ENCODE measurements around the gene NUDCD3. TPM values are rescaled to one million over a fixed set of nuclear protein-coding genes. Genes with fewer than 3 reads are reported as not detected.

The NUDCD3 gene
- total RNA-seq, 1 experiment from 2014 or later = 94.6 TPM

DNA sequence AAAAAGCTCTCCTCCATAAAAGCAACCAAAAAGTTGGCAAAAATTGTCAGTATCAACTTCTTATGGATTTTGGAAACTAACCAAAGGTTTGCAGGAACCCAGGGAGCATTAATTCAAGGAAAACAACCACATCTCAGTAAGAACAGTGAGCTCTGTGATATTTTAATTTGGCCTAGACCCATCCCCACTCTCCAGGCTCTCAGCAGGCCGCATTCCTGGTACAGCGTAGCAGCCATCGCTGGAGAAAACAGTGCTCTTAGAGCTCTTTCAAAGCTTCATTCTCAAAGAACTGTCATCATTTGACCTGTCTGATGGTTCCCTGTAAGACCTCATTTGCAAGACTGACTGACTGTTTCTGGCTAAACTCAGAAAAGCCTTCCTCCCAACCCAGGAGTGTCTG, 81.9 kb downstream of the NUDCD3 start:
- peaks cover 0 to 5% of the 10 kb centered on the region in 2 experiments; a peak in 1 of 4 replicates for H3K9me3 ChIP-seq (ENCODE audit: control insufficient read depth in 1 of 2, insufficient read depth in 1 of 2, low read depth in 1 of 2, low read length in 2 of 2)
- POLR2A ChIA-PET = interaction anchor here (0.6 kb wide), 1 partner anchor 69 kb away, joined by 4 read pairs; no protein-coding TSS in a partner anchor
- peaks cover 4% of the 10 kb centered on the region; the same call in 1 of the 2 replicates for H4K20me1 ChIP-seq (ENCODE audit: insufficient read depth)
- RAD21 ChIA-PET (ENCODE audit: low non-redundant PET in 1 of 2, low total read pairs in 2 of 2, uncharacterized antibody in 2 of 2, unreplicated experiment in 2 of 2) = no interaction called here
- intact Hi-C loops (cut with micrococcal nuclease) = no loop called here
- no peaks in the 10 kb centered on the region for H3K27me3 ChIP-seq (ENCODE audit: insufficient read depth, low read length)
- ATAC-seq (no peak), DNase-seq (ENCODE audit: low read depth, low spot score) (no peak)
- H2AFZ ChIP-seq (ENCODE audit: low read depth, low read length, poor library complexity, severe bottlenecking) = no peak overlapping the region
- CTCF ChIA-PET = no interaction called here
- no peaks in the 10 kb centered on the region for H3K4me1 ChIP-seq (ENCODE audit: control insufficient read depth in 1 of 2, insufficient read depth in 2 of 2, low read length in 2 of 2)
- TF ChIP-seq POLR2AphosphoS5 (IDR thresholded peaks at IDR 0.05; ENCODE audit: low read depth, low read length) (no peak), SRF (IDR thresholded peaks at IDR 0.05; ENCODE audit: low read depth) (no peak), RAD21 (IDR thresholded peaks at IDR 0.05; ENCODE audit: low read depth) (no peak), ELF1 (IDR thresholded peaks at IDR 0.05; ENCODE audit: borderline replicate concordance, low read depth) (no peak), ZFX (IDR thresholded peaks at IDR 0.05) (no peak), TCF7L2 (IDR thresholded peaks at IDR 0.05; ENCODE audit: borderline replicate concordance, extremely low read depth, insufficient read depth, insufficient read length) (no peak), YY1 (IDR thresholded peaks at IDR 0.05; ENCODE audit: extremely low read depth, insufficient replicate concordance, low read depth, low read length) (no peak), FOSL1 (IDR thresholded peaks at IDR 0.05; ENCODE audit: low read depth) (no peak), EZH2phosphoT487 (IDR thresholded peaks at IDR 0.05; ENCODE audit: borderline replicate concordance) (no peak), EGR1 (IDR thresholded peaks at IDR 0.05; ENCODE audit: low read depth) (no peak), SP1 (IDR thresholded peaks at IDR 0.05; ENCODE audit: low read depth) (no peak), SIN3A (IDR thresholded peaks at IDR 0.05; ENCODE audit: low read depth) (no peak), CBX3 (IDR thresholded peaks at IDR 0.05; ENCODE audit: low read depth) (no peak), ZNF274 (IDR thresholded peaks at IDR 0.05; ENCODE audit: low read depth, low read length) (no peak)
- TF ChIP-seq, protein P1, sequence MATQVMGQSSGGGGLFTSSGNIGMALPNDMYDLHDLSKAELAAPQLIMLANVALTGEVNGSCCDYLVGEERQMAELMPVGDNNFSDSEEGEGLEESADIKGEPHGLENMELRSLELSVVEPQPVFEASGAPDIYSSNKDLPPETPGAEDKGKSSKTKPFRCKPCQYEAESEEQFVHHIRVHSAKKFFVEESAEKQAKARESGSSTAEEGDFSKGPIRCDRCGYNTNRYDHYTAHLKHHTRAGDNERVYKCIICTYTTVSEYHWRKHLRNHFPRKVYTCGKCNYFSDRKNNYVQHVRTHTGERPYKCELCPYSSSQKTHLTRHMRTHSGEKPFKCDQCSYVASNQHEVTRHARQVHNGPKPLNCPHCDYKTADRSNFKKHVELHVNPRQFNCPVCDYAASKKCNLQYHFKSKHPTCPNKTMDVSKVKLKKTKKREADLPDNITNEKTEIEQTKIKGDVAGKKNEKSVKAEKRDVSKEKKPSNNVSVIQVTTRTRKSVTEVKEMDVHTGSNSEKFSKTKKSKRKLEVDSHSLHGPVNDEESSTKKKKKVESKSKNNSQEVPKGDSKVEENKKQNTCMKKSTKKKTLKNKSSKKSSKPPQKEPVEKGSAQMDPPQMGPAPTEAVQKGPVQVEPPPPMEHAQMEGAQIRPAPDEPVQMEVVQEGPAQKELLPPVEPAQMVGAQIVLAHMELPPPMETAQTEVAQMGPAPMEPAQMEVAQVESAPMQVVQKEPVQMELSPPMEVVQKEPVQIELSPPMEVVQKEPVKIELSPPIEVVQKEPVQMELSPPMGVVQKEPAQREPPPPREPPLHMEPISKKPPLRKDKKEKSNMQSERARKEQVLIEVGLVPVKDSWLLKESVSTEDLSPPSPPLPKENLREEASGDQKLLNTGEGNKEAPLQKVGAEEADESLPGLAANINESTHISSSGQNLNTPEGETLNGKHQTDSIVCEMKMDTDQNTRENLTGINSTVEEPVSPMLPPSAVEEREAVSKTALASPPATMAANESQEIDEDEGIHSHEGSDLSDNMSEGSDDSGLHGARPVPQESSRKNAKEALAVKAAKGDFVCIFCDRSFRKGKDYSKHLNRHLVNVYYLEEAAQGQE (IDR thresholded peaks at IDR 0.05; ENCODE audit: low read depth) = no peak
- TF ChIP-seq, protein P2, sequence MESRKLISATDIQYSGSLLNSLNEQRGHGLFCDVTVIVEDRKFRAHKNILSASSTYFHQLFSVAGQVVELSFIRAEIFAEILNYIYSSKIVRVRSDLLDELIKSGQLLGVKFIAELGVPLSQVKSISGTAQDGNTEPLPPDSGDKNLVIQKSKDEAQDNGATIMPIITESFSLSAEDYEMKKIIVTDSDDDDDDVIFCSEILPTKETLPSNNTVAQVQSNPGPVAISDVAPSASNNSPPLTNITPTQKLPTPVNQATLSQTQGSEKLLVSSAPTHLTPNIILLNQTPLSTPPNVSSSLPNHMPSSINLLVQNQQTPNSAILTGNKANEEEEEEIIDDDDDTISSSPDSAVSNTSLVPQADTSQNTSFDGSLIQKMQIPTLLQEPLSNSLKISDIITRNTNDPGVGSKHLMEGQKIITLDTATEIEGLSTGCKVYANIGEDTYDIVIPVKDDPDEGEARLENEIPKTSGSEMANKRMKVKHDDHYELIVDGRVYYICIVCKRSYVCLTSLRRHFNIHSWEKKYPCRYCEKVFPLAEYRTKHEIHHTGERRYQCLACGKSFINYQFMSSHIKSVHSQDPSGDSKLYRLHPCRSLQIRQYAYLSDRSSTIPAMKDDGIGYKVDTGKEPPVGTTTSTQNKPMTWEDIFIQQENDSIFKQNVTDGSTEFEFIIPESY (IDR thresholded peaks at IDR 0.05; ENCODE audit: extremely low read depth, insufficient replicate concordance, low read length) = no peak
- TF ChIP-seq, protein P3, sequence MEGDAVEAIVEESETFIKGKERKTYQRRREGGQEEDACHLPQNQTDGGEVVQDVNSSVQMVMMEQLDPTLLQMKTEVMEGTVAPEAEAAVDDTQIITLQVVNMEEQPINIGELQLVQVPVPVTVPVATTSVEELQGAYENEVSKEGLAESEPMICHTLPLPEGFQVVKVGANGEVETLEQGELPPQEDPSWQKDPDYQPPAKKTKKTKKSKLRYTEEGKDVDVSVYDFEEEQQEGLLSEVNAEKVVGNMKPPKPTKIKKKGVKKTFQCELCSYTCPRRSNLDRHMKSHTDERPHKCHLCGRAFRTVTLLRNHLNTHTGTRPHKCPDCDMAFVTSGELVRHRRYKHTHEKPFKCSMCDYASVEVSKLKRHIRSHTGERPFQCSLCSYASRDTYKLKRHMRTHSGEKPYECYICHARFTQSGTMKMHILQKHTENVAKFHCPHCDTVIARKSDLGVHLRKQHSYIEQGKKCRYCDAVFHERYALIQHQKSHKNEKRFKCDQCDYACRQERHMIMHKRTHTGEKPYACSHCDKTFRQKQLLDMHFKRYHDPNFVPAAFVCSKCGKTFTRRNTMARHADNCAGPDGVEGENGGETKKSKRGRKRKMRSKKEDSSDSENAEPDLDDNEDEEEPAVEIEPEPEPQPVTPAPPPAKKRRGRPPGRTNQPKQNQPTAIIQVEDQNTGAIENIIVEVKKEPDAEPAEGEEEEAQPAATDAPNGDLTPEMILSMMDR (IDR thresholded peaks at IDR 0.05 in 2 of 3, conservative IDR thresholded peaks at IDR 0.05 in 1 of 3; ENCODE audit: borderline replicate concordance in 1 of 3, insufficient read depth in 1 of 3, low read depth in 2 of 3, low read length in 2 of 3) = no peak
- TF ChIP-seq, protein P4, sequence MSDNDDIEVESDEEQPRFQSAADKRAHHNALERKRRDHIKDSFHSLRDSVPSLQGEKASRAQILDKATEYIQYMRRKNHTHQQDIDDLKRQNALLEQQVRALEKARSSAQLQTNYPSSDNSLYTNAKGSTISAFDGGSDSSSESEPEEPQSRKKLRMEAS (IDR thresholded peaks at IDR 0.05) = no peak
- no peak overlapping the region for H3K4me3 ChIP-seq (replicated peaks in 1 of 2; ENCODE audit: low read depth in 1 of 2, low read length in 2 of 2)
- peaks cover 11% of the 10 kb centered on the region for H3K79me2 ChIP-seq (ENCODE audit: insufficient read depth, low read length)
- no peak overlapping the region for H3K27ac ChIP-seq (ENCODE audit: low read depth, low read length)
- H3K9ac ChIP-seq (ENCODE audit: low read length) = no peak overlapping the region
- no peak overlapping the region for H3K4me2 ChIP-seq (ENCODE audit: low read length)
- no TSS peak for BruUV-seq (replicated peaks)
- no peaks in the 10 kb centered on the region for H3K9me2 ChIP-seq (ENCODE audit: insufficient read depth)
- peaks cover 2 to 13% of the 10 kb centered on the region in 2 experiments; a peak in 2 of 4 replicates for H3K36me3 ChIP-seq (ENCODE audit: control insufficient read depth in 1 of 2, insufficient read depth in 2 of 2, low read length in 2 of 2)
